Keratinocyte (primary cell): ENCODE data around the gene CNGA4. TPM values are rescaled to one million over a fixed set of nuclear protein-coding genes. Genes with fewer than 3 reads are reported as not detected.

ENCODE experiments used
- DNase-seq: peaks from one replicate; pipeline ENCODE4 v3.0.0-alpha.2; 2011; ENCODE audit warnings: low read depth, missing footprints, low spot score
- FAIRE-seq: peaks from 2 replicates; lab custom pipeline; 2011; peaks lifted over from hg19 to GRCh38; lab: Jason Lieb, UNC
- H2AFZ ChIP-seq: 2 replicates; pipeline ENCODE4 v1.6.0; 2012; ENCODE audit warnings: low read length, control low read depth, inconsistent platforms; ENCODE audit not compliant: control insufficient read depth
- H3K27ac ChIP-seq: 2 replicates; pipeline ENCODE4 v1.5.1; 2011; ENCODE audit warnings: low read length; ENCODE audit not compliant: control insufficient read depth, insufficient read depth
- H3K27me3 ChIP-seq: 3 replicates; pipeline ENCODE4 v1.6.0; 2011; ENCODE audit warnings: low read length; ENCODE audit not compliant: control insufficient read depth, insufficient read depth; ENCODE audit errors: extremely low read depth
- H3K36me3 ChIP-seq, 2 experiments: 2 replicates in 1 of 2; 3 replicates in 1 of 2; pipeline ENCODE4 v1.5.1; 2011; ENCODE audit warnings: low read length in 2 of 2, mild to moderate bottlenecking in 1 of 2; ENCODE audit not compliant: control insufficient read depth in 2 of 2, insufficient read depth in 2 of 2; ENCODE audit errors: extremely low read depth in 1 of 2
- H3K4me1 ChIP-seq: 3 replicates; pipeline ENCODE4 v1.5.1; 2011; ENCODE audit warnings: low read length; ENCODE audit not compliant: control insufficient read depth, insufficient read depth; ENCODE audit errors: extremely low read depth
- H3K4me2 ChIP-seq: 3 replicates; pipeline ENCODE4 v1.6.0; 2011; ENCODE audit warnings: low read depth, low read length; ENCODE audit not compliant: control insufficient read depth, insufficient read depth; ENCODE audit errors: extremely low read depth
- H3K4me3 ChIP-seq, 3 experiments: fragments of 200-600 bp in 1 of 3; sonication (generic) in 1 of 3; 2 replicates in 2 of 3; 3 replicates in 1 of 3; pipeline ENCODE4 v1.5.1; 2011 to 2016; ENCODE audit warnings: low read length in 3 of 3, mild to moderate bottlenecking in 3 of 3, control low read depth in 2 of 3, inconsistent platforms in 1 of 3, low read depth in 1 of 3, mixed read lengths in 1 of 3, mixed run types in 1 of 3, moderate library complexity in 1 of 3; ENCODE audit not compliant: control insufficient read depth in 2 of 3, insufficient read depth in 2 of 3; ENCODE audit errors: extremely low read depth in 1 of 3
- H3K79me2 ChIP-seq: 2 replicates; pipeline ENCODE4 v1.6.0; 2012; ENCODE audit warnings: low read length; ENCODE audit not compliant: control insufficient read depth, insufficient read depth
- H3K9ac ChIP-seq: 3 replicates; pipeline ENCODE4 v1.6.0; 2011; ENCODE audit warnings: low read length; ENCODE audit not compliant: control insufficient read depth, insufficient read depth; ENCODE audit errors: extremely low read depth
- H3K9me1 ChIP-seq: 3 replicates; pipeline ENCODE4 v1.6.0; 2011; ENCODE audit warnings: low read length; ENCODE audit not compliant: control insufficient read depth, insufficient read depth; ENCODE audit errors: extremely low read depth
- H3K9me3 ChIP-seq: 2 replicates; pipeline ENCODE4 v1.5.1; 2012; ENCODE audit warnings: low read depth, low read length; ENCODE audit not compliant: control insufficient read depth
- H4K20me1 ChIP-seq: 3 replicates; pipeline ENCODE4 v1.6.0; 2011; ENCODE audit warnings: low read length; ENCODE audit not compliant: control insufficient read depth, insufficient read depth; ENCODE audit errors: extremely low read depth
- CTCF ChIP-seq, 3 experiments: IDR thresholded peaks in 1 of 3; conservative IDR thresholded peaks in 1 of 3; optimal IDR thresholded peaks in 1 of 3; 2 replicates in 2 of 3; 3 replicates in 1 of 3; pipeline versions ENCODE3 to v1.5.1; 2011; ENCODE audit warnings: low read length in 3 of 3, mild to moderate bottlenecking in 3 of 3, moderate library complexity in 2 of 3, control low read depth in 1 of 3, inconsistent platforms in 1 of 3; ENCODE audit not compliant: insufficient read depth in 2 of 3; ENCODE audit errors: extremely low read depth in 1 of 3
- EZH2 ChIP-seq: IDR thresholded peaks from one replicate; pipeline ENCODE4 v1.6.1; 2012; ENCODE audit warnings: inconsistent platforms, mild to moderate bottlenecking, low read length, moderate library complexity
- dilution Hi-C: fragments of 300-500 bp; cut with MboI; formaldehyde crosslinking; loops from one replicate; pipeline ENCODE4 v1.7.0; 2020; ENCODE audit warnings: low sequenced_read_pairs; ENCODE audit not compliant: extremely low pct_ligation_motif_present
- polyA plus RNA-seq, 5 experiments: library from polyadenylated mRNA; depleted of rRNA in 3 of 5; stranded (reverse) in 3 of 5; stranded (forward) in 1 of 5; unstranded in 1 of 5; fragments of >200 nt; gene quantifications; 1 replicate in 1 of 5; 2 replicates in 3 of 5; 3 replicates in 1 of 5; pipeline versions ENCODE4 v1.2.1 to v1.2.3, GENCODE V29; 2011 to 2012; ENCODE audit warnings: missing spikeins in 2 of 5, low read depth in 1 of 5, low replicate concordance in 1 of 5

The CNGA4 gene
- polyA plus RNA-seq, 1 donor (not counting 4 experiments of a cell fraction or from before 2014, with no cell fraction given) = 0.09 TPM

DNA sequence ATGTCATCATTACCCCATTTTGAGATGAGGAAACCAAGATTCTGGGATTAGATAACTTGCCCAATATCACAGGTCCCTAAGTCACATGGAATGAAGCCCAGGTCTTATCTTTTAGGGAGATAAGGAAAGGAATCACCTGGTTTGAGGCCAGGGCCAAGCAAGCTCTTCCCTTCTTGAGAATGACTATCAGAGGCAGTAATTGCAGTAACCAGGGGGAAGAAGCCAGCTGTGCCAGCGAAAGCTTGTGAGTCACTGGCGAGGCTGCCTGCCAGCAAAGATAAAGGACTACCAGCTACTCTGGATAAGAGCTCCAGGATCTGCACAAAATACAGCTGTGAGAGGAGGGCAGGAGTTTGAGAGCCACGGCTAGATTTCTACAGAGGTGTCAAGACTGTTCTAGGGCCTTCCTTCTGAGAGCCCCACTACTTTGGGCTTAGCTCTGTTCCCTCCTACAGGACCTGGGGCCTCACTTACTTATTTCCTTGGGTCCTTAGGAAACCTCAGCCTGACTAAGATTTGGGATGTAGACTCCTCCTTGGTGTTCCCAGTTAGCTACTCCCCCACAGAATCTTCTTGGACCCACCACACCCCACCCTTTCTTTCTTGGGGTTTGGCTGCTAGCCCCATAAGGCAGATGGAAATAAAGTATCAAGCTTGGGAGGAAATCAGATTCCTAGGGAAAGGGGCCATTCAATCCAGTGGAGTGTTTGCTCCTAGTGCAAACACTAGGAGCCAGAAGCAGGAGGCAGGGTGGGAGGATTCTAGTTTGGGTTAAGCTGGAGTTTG, 11.1 kb downstream of the CNGA4 start:
- H3K9me3 ChIP-seq = no peaks in the 10 kb centered on the region
- no peaks in the 10 kb centered on the region for H3K27me3 ChIP-seq
- peaks cover 22% of the 10 kb centered on the region for H3K4me1 ChIP-seq
- peak; percentile 82 for FAIRE-seq
- no peaks in the 10 kb centered on the region for H4K20me1 ChIP-seq
- no peaks in the 10 kb centered on the region for H3K36me3 ChIP-seq
- peak overlapping the region; percentile 46 for H2AFZ ChIP-seq
- no peak overlapping the region for H3K4me3 ChIP-seq
- no peaks in the 10 kb centered on the region for H3K79me2 ChIP-seq
- dilution Hi-C loops = no loop called here
- peak; percentile 33 for DNase-seq
- TF ChIP-seq CTCF (optimal IDR thresholded peaks at IDR 0.05 in 1 of 3, IDR thresholded peaks at IDR 0.05 in 1 of 3, conservative IDR thresholded peaks at IDR 0.05 in 1 of 3; ENCODE audit: extremely low read depth in 1 of 3, insufficient read depth in 2 of 3, low read length in 3 of 3) (no peak), EZH2 (no peak)
- H3K9me1 ChIP-seq = no peaks in the 10 kb centered on the region
- no peak overlapping the region for H3K27ac ChIP-seq
- H3K4me2 ChIP-seq = peak overlapping the region; percentile 52
- no peak overlapping the region for H3K9ac ChIP-seq

DNA sequence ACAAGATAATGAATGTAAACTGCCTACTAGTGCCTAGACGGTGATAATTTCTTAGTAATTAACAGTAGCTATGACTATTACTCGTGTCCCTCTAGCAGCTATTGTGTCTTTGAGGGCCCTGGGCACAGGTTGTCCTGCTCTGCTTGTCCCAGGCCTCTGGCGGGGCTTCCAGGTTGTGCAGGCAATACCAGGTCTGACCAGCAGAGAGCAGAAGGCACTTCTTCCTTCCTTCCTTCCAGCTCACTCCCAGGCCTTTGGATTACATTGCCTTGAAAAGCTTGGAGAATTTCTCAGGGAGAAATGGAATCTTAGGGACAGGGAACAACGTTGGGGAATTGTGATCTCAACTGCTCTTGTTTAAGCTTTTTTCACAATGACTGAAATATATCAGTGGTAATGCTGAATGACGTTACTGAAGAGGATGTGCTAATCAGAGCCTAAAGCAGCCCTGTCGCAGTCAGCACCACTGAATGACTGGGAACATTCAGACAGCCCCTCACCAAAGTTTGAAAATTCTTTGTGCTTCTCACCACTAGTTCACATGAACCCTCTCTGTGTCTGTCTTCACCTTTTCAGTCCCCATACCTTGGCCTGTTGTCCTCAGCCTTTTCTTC, 12.3 kb downstream of the CNGA4 start:
- DNase-seq (peak; percentile 23), FAIRE-seq (peak; percentile 78)
- Histone ChIP-seq H2AFZ (no peak overlapping the region), H3K36me3 (no peaks in the 10 kb centered on the region), H3K4me1 (peaks cover 11% of the 10 kb centered on the region), H3K9me1 (no peaks in the 10 kb centered on the region), H4K20me1 (no peaks in the 10 kb centered on the region), H3K79me2 (no peaks in the 10 kb centered on the region), H3K27ac (no peak overlapping the region), H3K4me2 (no peak overlapping the region), H3K27me3 (peaks cover 1% of the 10 kb centered on the region), H3K9ac (no peak overlapping the region), H3K4me3 (no peak overlapping the region), H3K9me3 (no peaks in the 10 kb centered on the region)
- TF ChIP-seq EZH2 = no peak
- TF ChIP-seq CTCF (optimal IDR thresholded peaks at IDR 0.05 in 1 of 3, IDR thresholded peaks at IDR 0.05 in 1 of 3, conservative IDR thresholded peaks at IDR 0.05 in 1 of 3; ENCODE audit: extremely low read depth in 1 of 3, insufficient read depth in 2 of 3, low read length in 3 of 3) = peak; percentile 81 to 92 (median 90)
- dilution Hi-C loops = no loop called here
